Measurements from ENCODE around the gene GALNT17.

GALNT17 gene

DNA sequence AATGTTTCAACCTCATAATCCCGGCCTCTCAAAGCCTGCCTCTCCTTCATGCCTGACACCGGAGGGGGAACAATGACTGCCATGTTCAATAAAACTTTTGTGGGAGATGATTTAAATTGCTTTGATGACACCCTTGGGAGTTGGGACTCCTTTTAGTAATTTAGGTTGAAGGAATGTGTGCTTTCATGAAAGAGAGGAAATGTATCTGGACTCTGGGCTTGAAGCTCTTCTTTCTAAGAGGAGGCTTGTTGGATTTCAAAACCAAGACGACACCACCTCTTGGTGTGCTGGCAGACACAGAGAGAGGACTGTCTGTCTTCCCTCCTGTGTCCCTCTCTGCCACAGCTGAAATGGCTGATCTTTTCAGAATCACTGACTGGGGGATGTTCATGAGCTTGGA lies 168.1 kb downstream of the GALNT17 start:
- no peaks in the 10 kb centered on the region for H3K4me1 ChIP-seq (ENCODE audit: insufficient read depth, low read length)
- H2AFZ ChIP-seq (ENCODE audit: low read depth, low read length): no peak overlapping the region
- H3K4me2 ChIP-seq (ENCODE audit: insufficient read depth, low read length): no peak overlapping the region
- H3K79me2 ChIP-seq (ENCODE audit: insufficient read depth, low read length): no peaks in the 10 kb centered on the region
- no peaks in the 10 kb centered on the region for H3K36me3 ChIP-seq (ENCODE audit: insufficient read depth, low read length)
- H3K27me3 ChIP-seq (ENCODE audit: insufficient read depth, low read length, poor library complexity): no peaks in the 10 kb centered on the region
- H3K9ac ChIP-seq (ENCODE audit: low read depth, low read length): no peak overlapping the region
- no peak for TF ChIP-seq EZH2 (IDR thresholded peaks at IDR 0.05; ENCODE audit: borderline replicate concordance, low read depth, low read length, severe bottlenecking)
- TF ChIP-seq, protein P1, sequence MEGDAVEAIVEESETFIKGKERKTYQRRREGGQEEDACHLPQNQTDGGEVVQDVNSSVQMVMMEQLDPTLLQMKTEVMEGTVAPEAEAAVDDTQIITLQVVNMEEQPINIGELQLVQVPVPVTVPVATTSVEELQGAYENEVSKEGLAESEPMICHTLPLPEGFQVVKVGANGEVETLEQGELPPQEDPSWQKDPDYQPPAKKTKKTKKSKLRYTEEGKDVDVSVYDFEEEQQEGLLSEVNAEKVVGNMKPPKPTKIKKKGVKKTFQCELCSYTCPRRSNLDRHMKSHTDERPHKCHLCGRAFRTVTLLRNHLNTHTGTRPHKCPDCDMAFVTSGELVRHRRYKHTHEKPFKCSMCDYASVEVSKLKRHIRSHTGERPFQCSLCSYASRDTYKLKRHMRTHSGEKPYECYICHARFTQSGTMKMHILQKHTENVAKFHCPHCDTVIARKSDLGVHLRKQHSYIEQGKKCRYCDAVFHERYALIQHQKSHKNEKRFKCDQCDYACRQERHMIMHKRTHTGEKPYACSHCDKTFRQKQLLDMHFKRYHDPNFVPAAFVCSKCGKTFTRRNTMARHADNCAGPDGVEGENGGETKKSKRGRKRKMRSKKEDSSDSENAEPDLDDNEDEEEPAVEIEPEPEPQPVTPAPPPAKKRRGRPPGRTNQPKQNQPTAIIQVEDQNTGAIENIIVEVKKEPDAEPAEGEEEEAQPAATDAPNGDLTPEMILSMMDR (IDR thresholded peaks at IDR 0.05; ENCODE audit: borderline replicate concordance, extremely low read depth, low read length, poor library complexity, severe bottlenecking): no peak
- no peaks in the 10 kb centered on the region for H3K9me3 ChIP-seq (ENCODE audit: insufficient read depth, low read length, severe bottlenecking)
- ATAC-seq (ENCODE audit: insufficient read depth, low read depth): no peak
- DNase-seq: no peak
- H3K27ac ChIP-seq (ENCODE audit: low read length): no peak overlapping the region
- no peak overlapping the region for H3K4me3 ChIP-seq (ENCODE audit: low read depth in 1 of 2, low read length in 2 of 2)
- H4K20me1 ChIP-seq (ENCODE audit: insufficient read depth, low read length): no peaks in the 10 kb centered on the region

GRCh38 chr7:71300603-71301002 lies 168.7 kb downstream of the GALNT17 start:
- H3K27ac ChIP-seq (ENCODE audit: low read length): no peak overlapping the region
- H2AFZ ChIP-seq (ENCODE audit: low read depth, low read length): no peak overlapping the region
- no peak overlapping the region for H3K9ac ChIP-seq (ENCODE audit: low read depth, low read length)
- H4K20me1 ChIP-seq (ENCODE audit: insufficient read depth, low read length): no peaks in the 10 kb centered on the region
- no peaks in the 10 kb centered on the region for H3K79me2 ChIP-seq (ENCODE audit: insufficient read depth, low read length)
- no peaks in the 10 kb centered on the region for H3K4me1 ChIP-seq (ENCODE audit: insufficient read depth, low read length)
- no peaks in the 10 kb centered on the region for H3K36me3 ChIP-seq (ENCODE audit: insufficient read depth, low read length)
- no peak overlapping the region for H3K4me2 ChIP-seq (ENCODE audit: insufficient read depth, low read length)
- no peaks in the 10 kb centered on the region for H3K9me3 ChIP-seq (ENCODE audit: insufficient read depth, low read length, severe bottlenecking)
- no peak for TF ChIP-seq EZH2 (IDR thresholded peaks at IDR 0.05; ENCODE audit: borderline replicate concordance, low read depth, low read length, severe bottlenecking)
- TF ChIP-seq, protein P1 (IDR thresholded peaks at IDR 0.05; ENCODE audit: borderline replicate concordance, extremely low read depth, low read length, poor library complexity, severe bottlenecking): no peak
- no peak overlapping the region for H3K4me3 ChIP-seq (ENCODE audit: low read depth in 1 of 2, low read length in 2 of 2)
- no peaks in the 10 kb centered on the region for H3K27me3 ChIP-seq (ENCODE audit: insufficient read depth, low read length, poor library complexity)
- DNase-seq (no peak), ATAC-seq (ENCODE audit: insufficient read depth, low read depth) (no peak)

DNA sequence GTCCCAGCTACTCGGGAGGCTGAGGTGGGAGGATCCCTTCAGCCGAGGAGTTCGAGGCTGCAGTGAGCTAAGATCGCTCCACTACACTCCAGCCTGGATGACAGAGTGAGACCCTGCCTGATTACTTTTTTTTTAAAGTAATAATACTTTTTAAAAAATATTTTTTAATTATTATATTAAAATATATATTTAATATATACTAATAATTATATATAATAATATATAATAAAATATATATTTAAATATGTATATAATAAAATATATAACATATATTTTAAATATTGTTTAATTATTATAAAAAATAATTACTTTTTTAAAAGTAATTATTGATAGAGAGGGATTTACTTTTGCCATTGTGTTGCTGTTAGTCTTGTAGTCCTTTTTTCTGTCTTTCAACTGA lies 169.2 kb downstream of the GALNT17 start:
- TF ChIP-seq, protein P1 (IDR thresholded peaks at IDR 0.05; ENCODE audit: borderline replicate concordance, extremely low read depth, low read length, poor library complexity, severe bottlenecking): no peak
- TF ChIP-seq EZH2 (IDR thresholded peaks at IDR 0.05; ENCODE audit: borderline replicate concordance, low read depth, low read length, severe bottlenecking): no peak
- DNase-seq: no peak
- no peak for ATAC-seq (ENCODE audit: insufficient read depth, low read depth)

GRCh38 chr7:71303566-71303965 lies 171.6 kb downstream of the GALNT17 start:
- no peak overlapping the region for H3K27ac ChIP-seq (ENCODE audit: low read length)
- TF ChIP-seq EZH2 (IDR thresholded peaks at IDR 0.05; ENCODE audit: borderline replicate concordance, low read depth, low read length, severe bottlenecking): no peak
- TF ChIP-seq, protein P1 (IDR thresholded peaks at IDR 0.05; ENCODE audit: borderline replicate concordance, extremely low read depth, low read length, poor library complexity, severe bottlenecking): no peak
- H4K20me1 ChIP-seq (ENCODE audit: insufficient read depth, low read length): no peaks in the 10 kb centered on the region

More for the DNA sequence above, 169.2 kb downstream of the GALNT17 start:
- H4K20me1 ChIP-seq (ENCODE audit: insufficient read depth, low read length): no peaks in the 10 kb centered on the region
- H3K27me3 ChIP-seq (ENCODE audit: insufficient read depth, low read length, poor library complexity): no peaks in the 10 kb centered on the region
- no peaks in the 10 kb centered on the region for H3K79me2 ChIP-seq (ENCODE audit: insufficient read depth, low read length)
- H3K4me3 ChIP-seq (ENCODE audit: low read depth in 1 of 2, low read length in 2 of 2): no peak overlapping the region
- H3K4me2 ChIP-seq (ENCODE audit: insufficient read depth, low read length): no peak overlapping the region
- no peaks in the 10 kb centered on the region for H3K36me3 ChIP-seq (ENCODE audit: insufficient read depth, low read length)
- H3K27ac ChIP-seq (ENCODE audit: low read length): no peak overlapping the region
- H3K4me1 ChIP-seq (ENCODE audit: insufficient read depth, low read length): no peaks in the 10 kb centered on the region
- H3K9ac ChIP-seq (ENCODE audit: low read depth, low read length): no peak overlapping the region
- H3K9me3 ChIP-seq (ENCODE audit: insufficient read depth, low read length, severe bottlenecking): no peaks in the 10 kb centered on the region
- no peak overlapping the region for H2AFZ ChIP-seq (ENCODE audit: low read depth, low read length)

More at GRCh38 chr7:71303566-71303965, 171.6 kb downstream of the GALNT17 start:
- Histone ChIP-seq H3K9ac (ENCODE audit: low read depth, low read length) (no peak overlapping the region), H3K4me3 (ENCODE audit: low read depth in 1 of 2, low read length in 2 of 2) (no peak overlapping the region), H3K9me3 (ENCODE audit: insufficient read depth, low read length, severe bottlenecking) (no peaks in the 10 kb centered on the region), H3K36me3 (ENCODE audit: insufficient read depth, low read length) (no peaks in the 10 kb centered on the region), H3K79me2 (ENCODE audit: insufficient read depth, low read length) (no peaks in the 10 kb centered on the region), H3K4me2 (ENCODE audit: insufficient read depth, low read length) (no peak overlapping the region), H2AFZ (ENCODE audit: low read depth, low read length) (no peak overlapping the region), H3K27me3 (ENCODE audit: insufficient read depth, low read length, poor library complexity) (no peaks in the 10 kb centered on the region), H3K4me1 (ENCODE audit: insufficient read depth, low read length) (no peaks in the 10 kb centered on the region)
- DNase-seq: no peak
- no peak for ATAC-seq (ENCODE audit: insufficient read depth, low read depth)

Measured in DND-41 (cell line).